K562 (cell line): ENCODE data around the gene DGCR8. TPM values are rescaled to one million over a fixed set of nuclear protein-coding genes. Genes with fewer than 3 reads are reported as not detected.

Experiments
- ATAC-seq: fragments of 200-7000 bp; cut with Tn5 transposase; 3 replicates; pipeline ENCODE4 v1.9.1; 2020; ENCODE audit warnings: moderate library complexity
- BruUV-seq: library from RNA; stranded (reverse); fragments of 400-500 nt; replicated peaks from 2 replicates; lab custom pipeline; 2021; lab: Mats Ljungman, UMichigan
- CTCF ChIA-PET: fragments of 300-600 bp; formaldehyde crosslinking; extraction: SDS; loops from one replicate; lab custom pipeline; 2021; ENCODE audit warnings: low intra/inter-chr PET ratio; lab: Yijun Ruan, JAX
- POLR2A ChIA-PET: fragments of 300-600, 350-650 bp; sonication (Branson Sonifier 250); formaldehyde crosslinking; extraction: SDS; loops from one replicate; lab custom pipeline; 2021; ENCODE audit warnings: antibody characterized with exemption, inconsistent platforms; lab: Yijun Ruan, JAX
- DNase-seq, 4 experiments: peaks; one replicate each; pipeline versions ENCODE4 v3.0.0 to v3.0.0-alpha.2; 2011 to 2018; ENCODE audit warnings: low spot score in 3 of 4, mixed read lengths in 3 of 4; ENCODE audit errors: extremely low read depth in 1 of 4
- FAIRE-seq: peaks from 2 replicates; lab custom pipeline; 2011; peaks lifted over from hg19 to GRCh38; lab: Jason Lieb, UNC
- H2AFZ ChIP-seq: 2 replicates; pipeline ENCODE4 v1.6.0; 2011; ENCODE audit warnings: low read depth, low read length, control low read depth, inconsistent platforms
- H3K27ac ChIP-seq: fragments of 200-600 bp; 3 replicates; pipeline ENCODE4 v1.8.0; 2011; ENCODE audit warnings: low read depth, mild to moderate bottlenecking, control low read depth, inconsistent platforms, low read length, moderate library complexity, mixed read lengths; ENCODE audit errors: extremely low read depth
- H3K27me3 ChIP-seq, 2 experiments: fragments of 300-600 bp in 1 of 2; 2 replicates in 1 of 2; 3 replicates in 1 of 2; pipeline versions ENCODE4 v1.6.0 to v1.8.0; 2011; ENCODE audit warnings: inconsistent platforms in 2 of 2, low read length in 2 of 2, mild to moderate bottlenecking in 1 of 2, mixed read lengths in 1 of 2, moderate library complexity in 1 of 2; ENCODE audit not compliant: control insufficient read depth in 2 of 2, insufficient read depth in 2 of 2
- H3K36me3 ChIP-seq: fragments of 300-600 bp; 3 replicates; pipeline ENCODE4 v1.8.0; 2011; ENCODE audit warnings: mild to moderate bottlenecking, low read length, inconsistent platforms; ENCODE audit not compliant: control insufficient read depth, insufficient read depth
- H3K4me1 ChIP-seq, 2 experiments: fragments of 200-600 bp in 1 of 2; replicated peaks in 1 of 2; 2 replicates in 1 of 2; 3 replicates in 1 of 2; pipeline versions ENCODE4 v1.5.1 to v1.8.0; 2011; ENCODE audit warnings: inconsistent platforms in 2 of 2, low read length in 2 of 2, mild to moderate bottlenecking in 1 of 2, mixed read lengths in 1 of 2, moderate library complexity in 1 of 2; ENCODE audit not compliant: control insufficient read depth in 2 of 2, insufficient read depth in 2 of 2
- H3K4me2 ChIP-seq: 2 replicates; pipeline ENCODE4 v1.6.1; 2011; ENCODE audit warnings: low read length, control low read depth, inconsistent platforms, mixed read lengths; ENCODE audit not compliant: insufficient read depth
- H3K4me3 ChIP-seq: fragments of 200-600 bp; sonication (generic), shearing (Covaris generic); 2 replicates; pipeline ENCODE4 v1.5.1; 2016; ENCODE audit warnings: control low read depth, inconsistent platforms
- H3K79me2 ChIP-seq: fragments of 200-600 bp; 3 replicates; pipeline ENCODE4 v1.8.0; 2011; ENCODE audit warnings: low read length, inconsistent platforms; ENCODE audit not compliant: control insufficient read depth, insufficient read depth
- H3K9ac ChIP-seq, 2 experiments: 2 replicates each; pipeline versions ENCODE4 v1.6.0 to v1.6.1; 2011; ENCODE audit warnings: low read depth in 2 of 2, low read length in 2 of 2, control low read depth in 1 of 2, inconsistent platforms in 1 of 2, mild to moderate bottlenecking in 1 of 2, mixed read lengths in 1 of 2; ENCODE audit not compliant: insufficient read depth in 1 of 2
- H3K9me1 ChIP-seq: one replicate; pipeline ENCODE4 v1.6.0; 2011; ENCODE audit warnings: inconsistent platforms, mild to moderate bottlenecking, low read length, moderate library complexity; ENCODE audit not compliant: control insufficient read depth, insufficient read depth
- H3K9me3 ChIP-seq: replicated peaks from 2 replicates; pipeline ENCODE4 v1.5.1; 2011; ENCODE audit warnings: low read depth, low read length, inconsistent platforms; ENCODE audit not compliant: control insufficient read depth, insufficient read depth
- H4K20me1 ChIP-seq: replicated peaks from 2 replicates; pipeline ENCODE4 v1.6.1; 2011; ENCODE audit warnings: low read length, inconsistent platforms, mixed read lengths; ENCODE audit not compliant: control insufficient read depth, insufficient read depth
- ARNT ChIP-seq, 2 experiments: fragments of 450-650 bp; IDR thresholded peaks; 2 replicates each; pipeline ENCODE4 v1.6.1; 2016; ENCODE audit warnings: mild to moderate bottlenecking in 1 of 2
- CHCHD3 ChIP-seq: fragments of 250-450 bp; sonication (Bioruptor Pico); IDR thresholded peaks from 2 replicates; pipeline ENCODE4 v2.1.2; 2022; ENCODE audit warnings: mild to moderate bottlenecking
- EP400 ChIP-seq: fragments of 450-650 bp; IDR thresholded peaks from 2 replicates; pipeline ENCODE4 v1.6.1; 2017; ENCODE audit warnings: antibody characterized with exemption, mild to moderate bottlenecking, moderate library complexity
- GABPA ChIP-seq: fragments of 200-800 bp; sonication (Bioruptor generic); conservative IDR thresholded peaks from 2 replicates; pipeline ENCODE4 v1.6.1; 2016; ENCODE audit warnings: low read depth, missing genetic modification characterization, missing compliant biosample characterization
- LARP7 ChIP-seq: fragments of 450-650 bp; IDR thresholded peaks from 2 replicates; pipeline ENCODE4 v1.6.1; 2016
- NCOA6 ChIP-seq: fragments of 450-650 bp; IDR thresholded peaks from 2 replicates; pipeline ENCODE4 v1.6.1; 2017; ENCODE audit warnings: mild to moderate bottlenecking
- NFATC3 ChIP-seq: fragments of 450-650 bp; IDR thresholded peaks from 2 replicates; pipeline ENCODE4 v1.6.1; 2017; ENCODE audit warnings: mild to moderate bottlenecking
- POLR2G ChIP-seq: fragments of 200-400 bp; formaldehyde crosslinking; IDR thresholded peaks from 2 replicates; pipeline ENCODE4 v1.6.1; 2017; ENCODE audit warnings: low read depth, mild to moderate bottlenecking, antibody characterized with exemption, low read length, moderate library complexity
- SMARCA5 ChIP-seq: fragments of 450-650 bp; IDR thresholded peaks from 2 replicates; pipeline ENCODE4 v1.6.1; 2016
- STAT6 ChIP-seq: sonication (generic); formaldehyde crosslinking; IDR thresholded peaks from 2 replicates; pipeline ENCODE4 v1.8.1; 2023; ENCODE audit warnings: mild to moderate bottlenecking, missing genetic modification reagents
- SUPT5H ChIP-seq: fragments of 450-650 bp; IDR thresholded peaks from 2 replicates; pipeline ENCODE4 v1.6.1; 2016
- ZFP91 ChIP-seq: sonication (generic); formaldehyde crosslinking; IDR thresholded peaks from 2 replicates; pipeline ENCODE4 v1.8.0; 2022; ENCODE audit warnings: mild to moderate bottlenecking, missing genetic modification reagents
- ZNF324 ChIP-seq: fragments of 250-450 bp; sonication (Bioruptor Pico); IDR thresholded peaks from 2 replicates; pipeline ENCODE4 v1.4.0; 2020; ENCODE audit warnings: mild to moderate bottlenecking
- WGBS: fragments of 100-300 bp; shearing (Covaris generic); methylation state at CpG from one replicate; pipeline ENCODE4 v1.1.6; 2016; ENCODE audit warnings: low coverage, mixed read lengths; ENCODE audit not compliant: insufficient coverage; ENCODE audit errors: missing lambda C conversion rate; 5-methylcytosine and 5-hydroxymethylcytosine counted together
- in situ Hi-C: fragments of 300-500 bp; cut with MboI; formaldehyde crosslinking; loops from 4 replicates; pipeline ENCODE4 v1.15.0; 2018; ENCODE audit warnings: inconsistent platforms, mixed read lengths
- intact Hi-C: fragments of 100-400 bp; cut with micrococcal nuclease; formaldehyde crosslinking; loops from 2 replicates; pipeline ENCODE4 v1.14.2; 2022
- polyA plus RNA-seq, 8 experiments: library from polyadenylated mRNA; depleted of rRNA in 4 of 8; stranded (reverse) in 5 of 8; unstranded in 3 of 8; fragments of >200 nt; fragmentation: Nextera tagmentation in 2 of 8; fragmentation: Illumina TruSeq in 1 of 8; extraction: Ambion mirVana in 2 of 8; extraction: Trizol in 1 of 8; gene quantifications; 2 replicates each; pipeline versions ENCODE4 v1.2.1 to v1.2.3, GENCODE V29; 2011 to 2014; ENCODE audit warnings: inconsistent platforms in 1 of 8, missing spikeins in 1 of 8
- total RNA-seq, 7 experiments: library from RNA; depleted of rRNA in 6 of 7; stranded (reverse); fragments of >200 nt in 6 of 7; fragmentation: Illumina TruSeq in 2 of 7; extraction: Trizol in 2 of 7; gene quantifications; 2 replicates each; pipeline versions ENCODE4 v1.2.1 to v1.2.3, GENCODE V29; 2011 to 2021; ENCODE audit warnings: low replicate concordance in 1 of 7
- TF ChIP-seq, protein P1 (sequence below): fragments of 250-450 bp; sonication (Bioruptor Pico); IDR thresholded peaks from 2 replicates; pipeline ENCODE4 v1.4.0; 2020; ENCODE audit warnings: mild to moderate bottlenecking, moderate library complexity
- TF ChIP-seq, protein P2 (sequence below): fragments of 450-650 bp; IDR thresholded peaks from 2 replicates; pipeline ENCODE4 v1.6.1; 2016; ENCODE audit warnings: low read depth, mild to moderate bottlenecking, moderate library complexity

The DGCR8 gene
- total and polyA plus RNA-seq, 9 of the 15 experiments (the other 6 are each of a cell fraction or from before 2014, with no cell fraction given) = 5.9 to 144 (median 80.1) TPM

DNA sequence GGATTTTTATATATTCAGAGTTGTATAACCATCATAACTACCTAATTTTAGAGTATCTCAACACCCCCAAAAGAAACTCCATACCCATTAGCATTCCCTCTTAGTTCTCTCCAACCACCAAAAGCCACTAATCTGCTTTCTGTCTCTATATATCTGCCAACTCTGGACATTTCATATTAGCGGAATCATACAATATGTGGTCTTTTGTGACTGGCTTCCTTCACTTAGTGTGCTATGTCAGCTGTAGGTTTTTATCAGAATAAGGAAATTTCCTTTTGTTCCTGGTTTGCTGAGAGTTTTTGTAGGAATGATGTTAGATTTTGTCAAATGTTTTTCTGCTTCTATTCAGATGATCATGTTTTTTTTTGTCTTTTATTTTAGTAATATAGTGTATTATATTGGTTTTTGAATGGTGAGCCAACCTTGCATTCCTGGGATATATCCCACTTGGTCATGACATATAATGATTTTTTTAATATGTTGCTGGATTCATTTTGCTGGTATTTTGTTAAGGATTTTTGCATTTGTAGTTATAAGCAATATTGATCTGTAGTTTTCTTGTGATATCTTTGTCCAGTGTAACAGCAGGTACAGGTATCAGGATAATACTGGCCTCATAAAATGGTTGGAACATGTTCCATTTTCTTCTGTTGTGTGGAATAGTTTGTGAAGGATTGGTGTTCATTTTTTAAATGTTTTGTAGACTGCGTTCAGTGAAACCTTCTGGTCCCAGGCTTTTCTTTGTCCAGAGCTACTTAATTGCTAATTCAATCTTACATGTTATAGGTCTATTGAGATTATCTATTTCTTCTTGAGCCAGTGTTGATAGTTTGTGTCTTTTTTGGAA is 16.8 kb downstream of the DGCR8 start:
- WGBS = 99% methylated on average over 2 of the region's 2 CpGs
- peak; percentile 94 for TF ChIP-seq ZNF324 (CRISPR knock-in tag)
- 0 out of 4 replicates have a peak, but pooled peaks of 1 of the 2 experiments have one; percentile 16 for TF ChIP-seq ARNT (IDR thresholded peaks at IDR 0.05)
- TF ChIP-seq CHCHD3 = 0 out of 2 replicates have a peak, but pooled peaks have one; percentile 77
- no peak for TF ChIP-seq STAT6 (CRISPR knock-in tag)
- TF ChIP-seq, protein P1, sequence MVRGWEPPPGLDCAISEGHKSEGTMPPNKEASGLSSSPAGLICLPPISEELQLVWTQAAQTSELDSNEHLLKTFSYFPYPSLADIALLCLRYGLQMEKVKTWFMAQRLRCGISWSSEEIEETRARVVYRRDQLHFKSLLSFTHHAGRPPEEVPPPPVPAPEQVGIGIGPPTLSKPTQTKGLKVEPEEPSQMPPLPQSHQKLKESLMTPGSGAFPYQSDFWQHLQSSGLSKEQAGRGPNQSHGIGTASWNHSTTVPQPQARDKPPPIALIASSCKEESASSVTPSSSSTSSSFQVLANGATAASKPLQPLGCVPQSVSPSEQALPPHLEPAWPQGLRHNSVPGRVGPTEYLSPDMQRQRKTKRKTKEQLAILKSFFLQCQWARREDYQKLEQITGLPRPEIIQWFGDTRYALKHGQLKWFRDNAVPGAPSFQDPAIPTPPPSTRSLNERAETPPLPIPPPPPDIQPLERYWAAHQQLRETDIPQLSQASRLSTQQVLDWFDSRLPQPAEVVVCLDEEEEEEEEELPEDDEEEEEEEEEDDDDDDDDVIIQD (CRISPR knock-in tag) = no peak
- TF ChIP-seq, protein P2, sequence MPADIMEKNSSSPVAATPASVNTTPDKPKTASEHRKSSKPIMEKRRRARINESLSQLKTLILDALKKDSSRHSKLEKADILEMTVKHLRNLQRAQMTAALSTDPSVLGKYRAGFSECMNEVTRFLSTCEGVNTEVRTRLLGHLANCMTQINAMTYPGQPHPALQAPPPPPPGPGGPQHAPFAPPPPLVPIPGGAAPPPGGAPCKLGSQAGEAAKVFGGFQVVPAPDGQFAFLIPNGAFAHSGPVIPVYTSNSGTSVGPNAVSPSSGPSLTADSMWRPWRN = no peak
- 0 out of 2 replicates have a peak, but pooled peaks have one; percentile 22 for TF ChIP-seq POLR2G
- TF ChIP-seq SUPT5H = 0 out of 2 replicates have a peak, but pooled peaks have one; percentile 20
- no peak for TF ChIP-seq GABPA (tag)
- no peak; the same call in 1 of the 2 replicates for TF ChIP-seq SMARCA5
- TF ChIP-seq ZFP91 (CRISPR knock-in tag) = 0 out of 2 replicates have a peak, but pooled peaks have one; percentile 34
- peak; percentile 35; the same call in 1 of the 2 replicates for TF ChIP-seq NCOA6
- no peak for TF ChIP-seq EP400
- 0 out of 2 replicates have a peak, but pooled peaks have one; percentile 13 for TF ChIP-seq NFATC3
- no peak for TF ChIP-seq LARP7

More for the DNA sequence above, 16.8 kb downstream of the DGCR8 start:
- in situ Hi-C loops (no loop called here), intact Hi-C loops (no loop called here)
- Histone ChIP-seq H3K9ac (no peak overlapping the region), H3K27ac (no peak overlapping the region), H3K4me2 (no peak overlapping the region), H4K20me1 (peaks cover 8% of the 10 kb centered on the region; the same call in 1 of the 2 replicates), H3K4me1 (peaks cover 0 to 4% of the 10 kb centered on the region in 2 experiments; a peak in 1 of 5 replicates), H3K36me3 (peaks cover 96% of the 10 kb centered on the region), H3K79me2 (peaks cover 65% of the 10 kb centered on the region), H2AFZ (no peak overlapping the region), H3K9me1 (no peaks in the 10 kb centered on the region), H3K27me3 (no peaks in the 10 kb centered on the region), H3K9me3 (no peaks in the 10 kb centered on the region; the same call in 1 of the 2 replicates), H3K4me3 (no peak overlapping the region)
- POLR2A ChIA-PET = interaction anchor here (1.0 to 19.4 kb wide), 7 partner anchors 14 to 109 kb away, joined by 3 to 513 read pairs (median 3); partner anchors contain the start of genes DGCR8, RANBP1 and TRMT2A
- FAIRE-seq (no peak), DNase-seq (no peak), ATAC-seq (no peak)
- no TSS peak for BruUV-seq
- CTCF ChIA-PET = interaction anchor here (0.6 kb wide), 1 partner anchor 15 kb away, joined by 5 read pairs; no protein-coding TSS in a partner anchor
